ENCODE results near the gene LGALS7B. TPM values are rescaled to one million over a fixed set of nuclear protein-coding genes. Genes with fewer than 3 reads are reported as not detected.

LGALS7B gene
- total RNA-seq, 4 donors from 2014 or later: not detected

GRCh38 chr19:38830039-38830733, 41.2 kb downstream of the LGALS7B start:
- ATAC-seq (ENCODE audit: low FRiP score): no peak
- no peak for TF ChIP-seq CTCF (IDR thresholded peaks at IDR 0.05)

GRCh38 chr19:38831142-38831605, 42.2 kb downstream of the LGALS7B start:
- peak; percentile 53 for ATAC-seq (ENCODE audit: low FRiP score)
- TF ChIP-seq CTCF (IDR thresholded peaks at IDR 0.05): no peak
- DNase-seq (ENCODE audit: low spot score): peak; percentile 48

More at GRCh38 chr19:38830039-38830733, 41.2 kb downstream of the LGALS7B start:
- no peak for DNase-seq (ENCODE audit: low spot score)

- no peak for DNase-seq (ENCODE audit: low spot score)
- no peak for TF ChIP-seq CTCF (IDR thresholded peaks at IDR 0.05)
- ATAC-seq (ENCODE audit: low FRiP score): no peak
Observed at GRCh38 chr19:38833092-38833425, 44.1 kb downstream of the LGALS7B start.

- no peak for ATAC-seq (ENCODE audit: low FRiP score)
Observed at GRCh38 chr19:38834104-38834490, 45.1 kb downstream of the LGALS7B start.

GRCh38 chr19:38834590-38834989, 45.6 kb downstream of the LGALS7B start:
- ATAC-seq (ENCODE audit: low FRiP score) (no peak), DNase-seq (ENCODE audit: low spot score) (no peak)
- no peak for TF ChIP-seq CTCF (IDR thresholded peaks at IDR 0.05)

More at GRCh38 chr19:38834104-38834490, 45.1 kb downstream of the LGALS7B start:
- no peak for TF ChIP-seq CTCF (IDR thresholded peaks at IDR 0.05)
- DNase-seq (ENCODE audit: low spot score): no peak

GRCh38 chr19:38836159-38836982, 47.4 kb downstream of the LGALS7B start:
- TF ChIP-seq CTCF (IDR thresholded peaks at IDR 0.05): no peak
- DNase-seq (ENCODE audit: low spot score) (no peak), ATAC-seq (ENCODE audit: low FRiP score) (no peak)
